ENCODE data around the gene RIPPLY3.

DNA sequence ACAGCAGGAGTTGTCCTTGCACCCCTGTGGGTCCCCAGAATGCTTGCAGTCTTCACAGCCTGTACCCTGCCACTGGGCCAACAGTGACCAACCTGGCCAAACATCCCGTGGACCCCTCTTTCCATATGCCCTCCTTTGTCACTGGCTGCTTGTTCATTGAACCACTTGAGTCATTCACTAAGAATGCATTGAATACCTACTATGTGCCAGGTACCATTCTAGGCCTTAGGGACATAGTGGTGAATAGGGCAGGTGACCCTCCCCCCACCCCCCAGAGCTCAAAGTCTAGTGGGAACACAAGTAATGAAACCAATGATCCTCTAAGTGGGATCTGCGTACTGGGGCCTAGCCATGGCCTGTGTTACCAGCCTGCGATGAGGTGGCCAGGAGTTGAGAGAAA is 38.1 kb downstream of the RIPPLY3 start:
- TF ChIP-seq, protein P1, sequence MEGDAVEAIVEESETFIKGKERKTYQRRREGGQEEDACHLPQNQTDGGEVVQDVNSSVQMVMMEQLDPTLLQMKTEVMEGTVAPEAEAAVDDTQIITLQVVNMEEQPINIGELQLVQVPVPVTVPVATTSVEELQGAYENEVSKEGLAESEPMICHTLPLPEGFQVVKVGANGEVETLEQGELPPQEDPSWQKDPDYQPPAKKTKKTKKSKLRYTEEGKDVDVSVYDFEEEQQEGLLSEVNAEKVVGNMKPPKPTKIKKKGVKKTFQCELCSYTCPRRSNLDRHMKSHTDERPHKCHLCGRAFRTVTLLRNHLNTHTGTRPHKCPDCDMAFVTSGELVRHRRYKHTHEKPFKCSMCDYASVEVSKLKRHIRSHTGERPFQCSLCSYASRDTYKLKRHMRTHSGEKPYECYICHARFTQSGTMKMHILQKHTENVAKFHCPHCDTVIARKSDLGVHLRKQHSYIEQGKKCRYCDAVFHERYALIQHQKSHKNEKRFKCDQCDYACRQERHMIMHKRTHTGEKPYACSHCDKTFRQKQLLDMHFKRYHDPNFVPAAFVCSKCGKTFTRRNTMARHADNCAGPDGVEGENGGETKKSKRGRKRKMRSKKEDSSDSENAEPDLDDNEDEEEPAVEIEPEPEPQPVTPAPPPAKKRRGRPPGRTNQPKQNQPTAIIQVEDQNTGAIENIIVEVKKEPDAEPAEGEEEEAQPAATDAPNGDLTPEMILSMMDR (IDR thresholded peaks at IDR 0.05), result no peak
- no peak for TF ChIP-seq POLR2A (IDR thresholded peaks at IDR 0.05)
